GM12801 (cell line): ENCODE measurements around the gene ODC1.

Experiments used
- CTCF ChIP-seq: IDR thresholded peaks from one replicate; pipeline ENCODE4 v1.5.1; 2011; ENCODE audit warnings: control low read depth; ENCODE audit not compliant: insufficient read length; ENCODE audit errors: extremely low read depth

The ODC1 gene

GRCh38 chr2:10422732-10423399, 25.3 kb downstream of the ODC1 start:
- TF ChIP-seq CTCF = no peak

- TF ChIP-seq CTCF = no peak
Observed at GRCh38 chr2:10422251-10422650, 25.9 kb downstream of the ODC1 start.

GRCh38 chr2:10419553-10420257, 28.4 kb downstream of the ODC1 start:
- no peak for TF ChIP-seq CTCF

GRCh38 chr2:10417551-10418335, 30.4 kb downstream of the ODC1 start:
- no peak for TF ChIP-seq CTCF

GRCh38 chr2:10415640-10416039, 32.5 kb downstream of the ODC1 start:
- no peak for TF ChIP-seq CTCF

- TF ChIP-seq CTCF = no peak
Observed at GRCh38 chr2:10415048-10415447, 33.1 kb downstream of the ODC1 start.

GRCh38 chr2:10414591-10414990, 33.5 kb downstream of the ODC1 start:
- no peak for TF ChIP-seq CTCF
